AG10803 (cell line): ENCODE measurements around the gene C1QL1.
A peak's percentile ranks its signal among the peaks of the same experiment; 100 is the strongest.

Source experiments
- DNase-seq: peaks from one replicate; pipeline ENCODE4 v3.0.0; 2010; ENCODE audit warnings: low read depth
- H3K4me3 ChIP-seq: 2 replicates; pipeline ENCODE4 v1.5.1; 2011; ENCODE audit warnings: mild to moderate bottlenecking, low read length, control low read depth
- TF ChIP-seq, protein P1 (sequence below): conservative IDR thresholded peaks from 2 replicates; pipeline ENCODE4 v1.5.1; 2011; ENCODE audit warnings: mild to moderate bottlenecking, low read length, control low read depth, inconsistent platforms

The C1QL1 gene

DNA sequence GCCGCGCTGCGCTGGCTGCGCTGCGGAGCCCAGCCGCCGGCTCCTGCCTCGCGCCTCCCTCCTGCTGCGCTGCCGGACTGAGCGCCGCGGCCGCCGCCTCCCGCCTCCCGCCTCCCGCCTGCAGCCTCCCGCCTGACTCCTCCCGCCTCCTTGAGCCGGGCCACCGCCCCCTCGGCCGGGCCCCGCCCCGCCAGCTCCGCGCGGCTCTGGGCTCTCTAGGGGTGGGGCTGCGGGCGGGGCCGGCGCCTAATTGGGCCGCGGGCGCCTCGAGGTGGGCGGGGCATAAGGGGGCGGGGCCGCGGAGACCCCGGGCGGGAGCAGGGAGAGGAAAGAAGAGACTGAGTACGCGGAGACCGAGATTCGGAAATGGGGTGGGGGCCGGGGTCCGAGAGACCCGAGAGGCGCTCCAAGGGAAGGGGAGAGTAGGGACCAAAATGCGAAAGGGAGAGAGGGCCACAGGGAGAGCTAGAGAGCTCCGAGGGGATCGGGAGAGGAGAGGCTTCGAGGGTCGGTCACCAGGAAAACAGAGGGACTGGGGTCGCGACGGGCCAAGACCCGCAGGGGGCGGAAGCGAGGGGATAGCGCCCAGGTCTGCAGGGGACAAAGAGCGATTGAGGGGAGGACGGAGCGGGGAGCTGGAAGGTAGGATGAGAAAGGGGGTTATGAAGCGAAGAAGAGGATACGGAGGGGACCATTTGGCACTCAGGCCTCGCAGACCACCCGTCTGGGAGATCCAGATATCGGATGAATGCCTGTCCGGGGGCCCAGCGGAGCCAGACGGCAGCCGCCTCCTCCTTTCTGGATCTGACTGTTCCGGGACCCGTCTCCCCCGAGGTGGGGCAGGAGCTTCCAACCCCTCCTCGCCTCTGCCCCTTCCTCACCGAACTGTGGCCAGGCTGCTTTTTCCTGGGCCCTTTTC, at the start of gene C1QL1:
TSS of gene C1QL1 (minus strand) at position 79 of the 919 bp plus-strand sequence. CDS start 255 bp downstream, outside the sequence.
- H3K4me3 ChIP-seq: peak within 1 kb of the TSS; percentile 64
- TF ChIP-seq, protein P1, sequence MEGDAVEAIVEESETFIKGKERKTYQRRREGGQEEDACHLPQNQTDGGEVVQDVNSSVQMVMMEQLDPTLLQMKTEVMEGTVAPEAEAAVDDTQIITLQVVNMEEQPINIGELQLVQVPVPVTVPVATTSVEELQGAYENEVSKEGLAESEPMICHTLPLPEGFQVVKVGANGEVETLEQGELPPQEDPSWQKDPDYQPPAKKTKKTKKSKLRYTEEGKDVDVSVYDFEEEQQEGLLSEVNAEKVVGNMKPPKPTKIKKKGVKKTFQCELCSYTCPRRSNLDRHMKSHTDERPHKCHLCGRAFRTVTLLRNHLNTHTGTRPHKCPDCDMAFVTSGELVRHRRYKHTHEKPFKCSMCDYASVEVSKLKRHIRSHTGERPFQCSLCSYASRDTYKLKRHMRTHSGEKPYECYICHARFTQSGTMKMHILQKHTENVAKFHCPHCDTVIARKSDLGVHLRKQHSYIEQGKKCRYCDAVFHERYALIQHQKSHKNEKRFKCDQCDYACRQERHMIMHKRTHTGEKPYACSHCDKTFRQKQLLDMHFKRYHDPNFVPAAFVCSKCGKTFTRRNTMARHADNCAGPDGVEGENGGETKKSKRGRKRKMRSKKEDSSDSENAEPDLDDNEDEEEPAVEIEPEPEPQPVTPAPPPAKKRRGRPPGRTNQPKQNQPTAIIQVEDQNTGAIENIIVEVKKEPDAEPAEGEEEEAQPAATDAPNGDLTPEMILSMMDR: peak; percentile 29
- DNase-seq: peak; percentile 85

GRCh38 chr17:45016823-45017222, 48.7 kb upstream of the C1QL1 start:
- H3K4me3 ChIP-seq: no peak overlapping the region
- TF ChIP-seq, protein P1: peak; percentile 39
- DNase-seq: peak; percentile 19

DNA sequence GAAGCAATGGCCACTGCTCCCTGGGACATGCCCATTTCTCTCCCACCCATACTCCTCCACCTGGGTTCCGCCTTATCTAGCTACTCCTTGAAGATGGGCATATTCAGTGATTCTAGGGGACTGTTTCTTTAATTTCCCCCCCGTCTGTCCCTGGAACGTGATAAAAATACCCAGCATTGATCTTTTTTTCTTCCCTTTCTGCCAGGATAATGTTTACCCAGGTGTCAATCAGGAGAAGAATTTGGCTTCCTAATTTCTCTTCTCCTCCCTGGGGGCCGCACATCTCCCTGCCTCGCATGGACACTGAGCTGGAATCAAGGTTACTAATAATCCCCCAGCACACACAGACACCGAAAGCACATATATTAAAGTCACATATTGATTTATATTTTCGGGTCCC, 48.1 kb upstream of the C1QL1 start:
- DNase-seq: no peak
- TF ChIP-seq, protein P1: no peak
- H3K4me3 ChIP-seq: no peak overlapping the region

DNA sequence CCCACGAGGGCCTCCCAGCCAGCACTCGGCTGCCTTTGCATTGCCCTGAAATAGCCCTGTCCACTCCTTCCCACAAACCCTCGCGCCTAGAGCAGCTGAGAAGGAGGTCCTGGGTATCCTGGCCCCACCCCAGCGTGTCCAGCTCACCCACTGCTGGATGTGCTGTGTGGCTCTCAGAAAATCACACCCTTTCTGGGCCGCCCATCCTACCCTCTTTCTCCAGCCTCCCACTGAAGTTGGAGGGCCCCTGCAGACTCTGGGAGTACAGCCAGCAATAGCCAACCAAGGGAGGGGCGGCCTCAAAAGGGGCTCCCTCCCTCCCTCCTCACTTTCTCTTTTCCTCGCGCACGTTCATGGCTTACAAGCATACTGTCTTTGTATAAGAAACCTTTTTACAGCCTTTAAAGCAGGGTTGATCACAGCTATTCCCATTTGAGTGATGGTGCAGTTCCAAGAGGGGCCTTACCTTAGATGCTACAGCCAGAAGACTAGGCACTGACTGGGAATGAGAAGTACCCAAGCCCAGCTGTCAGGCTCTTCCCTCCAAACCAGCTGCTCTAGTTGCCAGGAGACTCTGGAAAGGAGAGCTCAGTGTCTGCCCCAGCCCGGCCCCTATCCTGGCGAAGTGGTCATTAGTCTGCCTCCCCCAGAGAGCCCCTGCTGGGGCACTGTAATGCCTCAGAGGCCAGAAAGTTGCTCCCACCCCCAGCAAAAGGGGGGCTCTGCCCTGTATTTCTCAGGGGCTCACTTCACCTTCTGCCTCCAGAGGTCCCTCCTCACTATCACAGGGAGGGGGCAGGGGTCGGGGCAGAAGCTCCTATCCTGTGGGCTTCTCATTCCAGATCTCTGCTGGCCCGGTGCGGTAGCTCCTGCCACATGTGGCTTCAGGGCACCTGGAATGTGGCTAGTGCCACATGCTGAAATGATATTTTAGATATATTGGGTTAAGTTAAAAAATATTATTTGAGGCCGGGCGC, 45.2 kb upstream of the C1QL1 start:
- TF ChIP-seq, protein P1: no peak
- no peak overlapping the region for H3K4me3 ChIP-seq
- DNase-seq: no peak

GRCh38 chr17:45011767-45012166, 43.7 kb upstream of the C1QL1 start:
- H3K4me3 ChIP-seq: no peak overlapping the region
- DNase-seq: no peak
- TF ChIP-seq, protein P1: no peak

GRCh38 chr17:45009676-45010467, 41.8 kb upstream of the C1QL1 start:
- DNase-seq: no peak
- TF ChIP-seq, protein P1: no peak
- no peak overlapping the region for H3K4me3 ChIP-seq
